Right lung (tissue), 5 donors: ENCODE results near the gene PRDX5. TPM values are rescaled to one million over a fixed set of nuclear protein-coding genes. Genes with fewer than 3 reads are reported as not detected.

Source experiments
- DNase-seq, 2 donors: peaks; one replicate each; pipeline ENCODE4 v3.0.0-alpha.2; 2013
- polyA plus RNA-seq, 5 donors: library from polyadenylated mRNA; unstranded; fragments of 120-200 nt; gene quantifications; one replicate each; pipeline versions ENCODE4 v1.2.1 to v1.2.3, GENCODE V29; 2013; ENCODE audit warnings: inconsistent platforms in 1 of 5, low replicate concordance in 1 of 5; ENCODE audit not compliant: insufficient read length in 5 of 5, insufficient read depth in 1 of 5

PRDX5 gene
- polyA plus RNA-seq, 5 donors: 141 to 272 (median 177) TPM

GRCh38 chr11:64342869-64343745, 25.2 kb downstream of the PRDX5 start:
- DNase-seq: no peak

- DNase-seq: no peak
These were observed 26.0 kb downstream of the PRDX5 start for GRCh38 chr11:64343767-64344559.

- no peak for DNase-seq
These were observed 26.9 kb downstream of the PRDX5 start for GRCh38 chr11:64344787-64345186.

GRCh38 chr11:64347193-64347867, 29.4 kb downstream of the PRDX5 start:
- no peak for DNase-seq

- no peak for DNase-seq
These were observed 30.6 kb downstream of the PRDX5 start for GRCh38 chr11:64348383-64349024.

- no peak for DNase-seq
These were observed 31.1 kb downstream of the PRDX5 start for GRCh38 chr11:64349025-64349387.

GRCh38 chr11:64349404-64349803, 31.5 kb downstream of the PRDX5 start:
- DNase-seq: no peak

GRCh38 chr11:64351136-64351631, 33.3 kb downstream of the PRDX5 start:
- DNase-seq: no peak

GRCh38 chr11:64352099-64352994, 34.4 kb downstream of the PRDX5 start:
- no peak for DNase-seq

GRCh38 chr11:64352995-64353714, 35.2 kb downstream of the PRDX5 start:
- no peak for DNase-seq

- no peak for DNase-seq
These were observed 36.0 kb downstream of the PRDX5 start for GRCh38 chr11:64353715-64354506.

- DNase-seq: peak; percentile 53 to 55
These were observed 37.4 kb downstream of the PRDX5 start for GRCh38 chr11:64355078-64355940.

GRCh38 chr11:64356498-64357411, 38.8 kb downstream of the PRDX5 start:
- DNase-seq: no peak

GRCh38 chr11:64357446-64357845, 39.5 kb downstream of the PRDX5 start:
- DNase-seq: no peak

GRCh38 chr11:64357904-64358535, 40.1 kb downstream of the PRDX5 start:
- DNase-seq: no peak

- DNase-seq: no peak
These were observed 40.6 kb downstream of the PRDX5 start for GRCh38 chr11:64358536-64358906.
